ENCODE measurements around the gene TC2N.

The TC2N gene

GRCh38 chr14:91860238-91860637 is 7.1 kb downstream of the TC2N start:
- CTCF ChIA-PET: interaction anchor here (1.1 kb wide), 1 partner anchor 64 kb away, joined by 3 read pairs; no protein-coding TSS in a partner anchor
- DNase-seq (ENCODE audit: extremely low spot score): no peak
- POLR2A ChIA-PET: no interaction called here
- TF ChIP-seq ELF4 (IDR thresholded peaks at IDR 0.05) (no peak), FOXM1 (IDR thresholded peaks at IDR 0.05; ENCODE audit: borderline replicate concordance) (no peak), ZNF384 (IDR thresholded peaks at IDR 0.05) (no peak), FOXK2 (IDR thresholded peaks at IDR 0.05) (no peak), TARDBP (IDR thresholded peaks at IDR 0.05) (no peak), HDGF (IDR thresholded peaks at IDR 0.05; ENCODE audit: borderline replicate concordance) (no peak), L3MBTL2 (conservative IDR thresholded peaks at IDR 0.05) (no peak), NFRKB (IDR thresholded peaks at IDR 0.05) (no peak), SP1 (IDR thresholded peaks at IDR 0.05) (no peak), LEF1 (IDR thresholded peaks at IDR 0.05; ENCODE audit: borderline replicate concordance) (no peak), FOXA1 (IDR thresholded peaks at IDR 0.05) (no peak), PKNOX1 (IDR thresholded peaks at IDR 0.05) (no peak), ARNT (IDR thresholded peaks at IDR 0.05) (no peak)

GRCh38 chr14:91858536-91859275 is 8.6 kb downstream of the TC2N start:
- ChIA-PET CTCF (interaction anchor here (0.6 to 1.1 kb wide), 4 partner anchors 8 to 111 kb away, joined by 3 to 4 read pairs (median 4); partner anchors contain the start of gene TC2N), POLR2A (interaction anchor here (0.8 kb wide), 1 partner anchor 13 kb away, joined by 3 read pairs; no protein-coding TSS in a partner anchor)
- no peak for DNase-seq (ENCODE audit: extremely low spot score)
- TF ChIP-seq HDGF (IDR thresholded peaks at IDR 0.05; ENCODE audit: borderline replicate concordance) (no peak), FOXA1 (IDR thresholded peaks at IDR 0.05) (no peak), BHLHE40 (IDR thresholded peaks at IDR 0.05; ENCODE audit: borderline replicate concordance) (no peak), L3MBTL2 (conservative IDR thresholded peaks at IDR 0.05) (no peak), LEF1 (IDR thresholded peaks at IDR 0.05; ENCODE audit: borderline replicate concordance) (no peak), SP1 (IDR thresholded peaks at IDR 0.05) (no peak), ELF4 (IDR thresholded peaks at IDR 0.05) (no peak), PKNOX1 (IDR thresholded peaks at IDR 0.05) (no peak), FOXM1 (IDR thresholded peaks at IDR 0.05; ENCODE audit: borderline replicate concordance) (no peak)

GRCh38 chr14:91857614-91858013 is 9.7 kb downstream of the TC2N start:
- CTCF ChIA-PET: no interaction called here
- POLR2A ChIA-PET: no interaction called here
- TF ChIP-seq ZNF384 (IDR thresholded peaks at IDR 0.05): no peak
- TF ChIP-seq L3MBTL2 (conservative IDR thresholded peaks at IDR 0.05): no peak
- TF ChIP-seq CTBP1 (IDR thresholded peaks at IDR 0.05; ENCODE audit: borderline replicate concordance): no peak
- TF ChIP-seq NFRKB (IDR thresholded peaks at IDR 0.05): no peak
- no peak for TF ChIP-seq SUZ12 (IDR thresholded peaks at IDR 0.05)
- TF ChIP-seq ARNT (IDR thresholded peaks at IDR 0.05): no peak
- no peak for TF ChIP-seq SP1 (IDR thresholded peaks at IDR 0.05)
- TF ChIP-seq BHLHE40 (IDR thresholded peaks at IDR 0.05; ENCODE audit: borderline replicate concordance): no peak
- TF ChIP-seq ELF4 (IDR thresholded peaks at IDR 0.05): no peak
- TF ChIP-seq FOXM1 (IDR thresholded peaks at IDR 0.05; ENCODE audit: borderline replicate concordance): no peak
- no peak for TF ChIP-seq PKNOX1 (IDR thresholded peaks at IDR 0.05)
- no peak for TF ChIP-seq LEF1 (IDR thresholded peaks at IDR 0.05; ENCODE audit: borderline replicate concordance)
- no peak for TF ChIP-seq FOXA1 (IDR thresholded peaks at IDR 0.05)
- no peak for TF ChIP-seq TARDBP (IDR thresholded peaks at IDR 0.05)
- no peak for TF ChIP-seq FOXK2 (IDR thresholded peaks at IDR 0.05)
- no peak for TF ChIP-seq HDGF (IDR thresholded peaks at IDR 0.05; ENCODE audit: borderline replicate concordance)
- DNase-seq (ENCODE audit: extremely low spot score): no peak

- CTCF ChIA-PET: no interaction called here
Measured at GRCh38 chr14:91854327-91854934, 12.9 kb downstream of the TC2N start.

More at GRCh38 chr14:91854327-91854934, 12.9 kb downstream of the TC2N start:
- POLR2A ChIA-PET: no interaction called here
- DNase-seq (ENCODE audit: extremely low spot score): no peak
- no peak for TF ChIP-seq LEF1 (IDR thresholded peaks at IDR 0.05; ENCODE audit: borderline replicate concordance)
- TF ChIP-seq SP1 (IDR thresholded peaks at IDR 0.05): no peak
- TF ChIP-seq ARNT (IDR thresholded peaks at IDR 0.05): no peak
- TF ChIP-seq FOXM1 (IDR thresholded peaks at IDR 0.05; ENCODE audit: borderline replicate concordance): no peak
- TF ChIP-seq NFRKB (IDR thresholded peaks at IDR 0.05): no peak
- TF ChIP-seq BHLHE40 (IDR thresholded peaks at IDR 0.05; ENCODE audit: borderline replicate concordance): no peak
- no peak for TF ChIP-seq FOXK2 (IDR thresholded peaks at IDR 0.05)
- no peak for TF ChIP-seq HDGF (IDR thresholded peaks at IDR 0.05; ENCODE audit: borderline replicate concordance)
- TF ChIP-seq TARDBP (IDR thresholded peaks at IDR 0.05): no peak
- TF ChIP-seq CTBP1 (IDR thresholded peaks at IDR 0.05; ENCODE audit: borderline replicate concordance): no peak
- TF ChIP-seq L3MBTL2 (conservative IDR thresholded peaks at IDR 0.05): no peak
- TF ChIP-seq SUZ12 (IDR thresholded peaks at IDR 0.05): no peak
- TF ChIP-seq ELF4 (IDR thresholded peaks at IDR 0.05): no peak
- TF ChIP-seq FOXA1 (IDR thresholded peaks at IDR 0.05): no peak
- TF ChIP-seq ZNF384 (IDR thresholded peaks at IDR 0.05): no peak
- TF ChIP-seq PKNOX1 (IDR thresholded peaks at IDR 0.05): no peak
